ENCODE measurements around the gene MEDAG. TPM values are rescaled to one million over a fixed set of nuclear protein-coding genes. Genes with fewer than 3 reads are reported as not detected.

MEDAG gene
- total RNA-seq, 8 experiments from 2014 or later = 0.14 to 6.8 (median 0.19) TPM; not detected in 5

Other genes starting within 250 kb of the MEDAG start
- gene ALOX5AP, start 170.7 kb upstream of the MEDAG start, total RNA-seq = 1 to 10 TPM in 1 of 8 experiments, under 1 TPM in 3, not detected in 4; 0.50 to 1.6 (median 0.64) TPM
- gene TEX26, start 26.4 kb downstream of the MEDAG start, total RNA-seq = 1 to 10 TPM in 2 of 8 experiments, under 1 TPM in 2, not detected in 4; 0.23 to 3.6 (median 1.6) TPM